Fibroblast of skin of abdomen (primary cell): ENCODE measurements around the gene ROM1.

Experiments
- DNase-seq: peaks from one replicate; pipeline ENCODE4 v3.0.0-alpha.2; 2013

The ROM1 gene

GRCh38 chr11:62588966-62589637 is 24.0 kb upstream of the ROM1 start:
- no peak for DNase-seq

GRCh38 chr11:62591448-62592145 is 21.5 kb upstream of the ROM1 start, which contains the start of gene TUT1:
TSS of gene TUT1 (minus strand) at chr11:62591523. CDS start at chr11:62591485, 38 bp downstream.
- DNase-seq = peak; percentile 99

- DNase-seq = no peak
Measured at GRCh38 chr11:62592146-62592815, 20.8 kb upstream of the ROM1 start.

- no peak for DNase-seq
Measured at GRCh38 chr11:62592989-62593421, 20.1 kb upstream of the ROM1 start.

GRCh38 chr11:62593434-62594044 is 19.5 kb upstream of the ROM1 start:
- peak; percentile 71 for DNase-seq

- DNase-seq = no peak
Measured at GRCh38 chr11:62595124-62595523, 17.9 kb upstream of the ROM1 start.

GRCh38 chr11:62599069-62599696 is 13.9 kb upstream of the ROM1 start:
- peak; percentile 99 for DNase-seq

- DNase-seq = no peak
Measured at GRCh38 chr11:62599901-62600300, 13.2 kb upstream of the ROM1 start.

GRCh38 chr11:62600367-62601121 is 12.5 kb upstream of the ROM1 start:
- DNase-seq = no peak

- peak; percentile 25 for DNase-seq
Measured at GRCh38 chr11:62601122-62601371, 12.0 kb upstream of the ROM1 start.

- DNase-seq = peak; percentile 97
Measured at GRCh38 chr11:62601372-62602140, 11.5 kb upstream of the ROM1 start, which contains the start of gene MTA2. TSS of gene MTA2 (minus strand) at chr11:62601865. CDS start at chr11:62601450, 415 bp downstream.

GRCh38 chr11:62602141-62603071 is 10.7 kb upstream of the ROM1 start:
- DNase-seq = peak; percentile 69

- no peak for DNase-seq
Measured at GRCh38 chr11:62603072-62603408, 10.0 kb upstream of the ROM1 start.

GRCh38 chr11:62603776-62604299 is 9.2 kb upstream of the ROM1 start:
- no peak for DNase-seq

GRCh38 chr11:62604460-62605120 is 8.5 kb upstream of the ROM1 start:
- DNase-seq = no peak

- no peak for DNase-seq
Measured at GRCh38 chr11:62605467-62605866, 7.6 kb upstream of the ROM1 start.

GRCh38 chr11:62605902-62606301 is 7.2 kb upstream of the ROM1 start:
- no peak for DNase-seq

GRCh38 chr11:62607714-62608113 is 5.3 kb upstream of the ROM1 start:
- no peak for DNase-seq

GRCh38 chr11:62608776-62609175 is 4.3 kb upstream of the ROM1 start:
- no peak for DNase-seq
